ENCODE results near the gene SSBP2.
A peak's percentile ranks its signal among the peaks of the same experiment; 100 is the strongest.
"Not testable (repeated sequence)": the region's sequence is repeated elsewhere in the genome, so short reads cannot be mapped to it uniquely, and the experiment has no call there.

The SSBP2 gene

GRCh38 chr5:81726297-81726696 is 24.6 kb downstream of the SSBP2 start:
- no peak for DNase-seq

GRCh38 chr5:81724571-81724970 is 26.3 kb downstream of the SSBP2 start:
- no peak for DNase-seq

- no peak for DNase-seq
Observed at GRCh38 chr5:81724108-81724507, 26.8 kb downstream of the SSBP2 start.

- no peak for DNase-seq
Observed at GRCh38 chr5:81721049-81721448, 29.8 kb downstream of the SSBP2 start.

GRCh38 chr5:81719743-81720345 is 31.1 kb downstream of the SSBP2 start:
- DNase-seq: no peak

GRCh38 chr5:81718300-81718699 is 32.6 kb downstream of the SSBP2 start:
- no peak for DNase-seq

GRCh38 chr5:81717860-81718259 is 33.0 kb downstream of the SSBP2 start:
- DNase-seq: no peak

- no peak for DNase-seq
Observed at GRCh38 chr5:81717226-81717625, 33.7 kb downstream of the SSBP2 start.

- not testable (repeated sequence) for DNase-seq
Observed at GRCh38 chr5:81714076-81714475, 36.8 kb downstream of the SSBP2 start.

- DNase-seq: no peak
Observed at GRCh38 chr5:81708889-81709288, 42.0 kb downstream of the SSBP2 start.

GRCh38 chr5:81703840-81704239 is 47.1 kb downstream of the SSBP2 start:
- no peak for DNase-seq

GRCh38 chr5:81700166-81700565 is 50.7 kb downstream of the SSBP2 start:
- no peak for DNase-seq

GRCh38 chr5:81698813-81699212 is 52.1 kb downstream of the SSBP2 start:
- DNase-seq: no peak

- DNase-seq: no peak
Observed at GRCh38 chr5:81696418-81697397, 54.2 kb downstream of the SSBP2 start.

GRCh38 chr5:81694726-81695125 is 56.2 kb downstream of the SSBP2 start:
- DNase-seq: peak; percentile 76

GRCh38 chr5:81688215-81688614 is 62.7 kb downstream of the SSBP2 start:
- DNase-seq: no peak

- no peak for DNase-seq
Observed at GRCh38 chr5:81687292-81687691, 63.6 kb downstream of the SSBP2 start.

- DNase-seq: no peak
Observed at GRCh38 chr5:81685471-81685870, 65.4 kb downstream of the SSBP2 start.

GRCh38 chr5:81679885-81680284 is 71.0 kb downstream of the SSBP2 start:
- no peak for DNase-seq

GRCh38 chr5:81675420-81675819 is 75.5 kb downstream of the SSBP2 start:
- no peak for DNase-seq

- no peak for DNase-seq
Observed at GRCh38 chr5:81665795-81666194, 85.1 kb downstream of the SSBP2 start.

- DNase-seq: not testable (repeated sequence)
Observed at GRCh38 chr5:81660624-81661023, 90.3 kb downstream of the SSBP2 start.

- no peak for DNase-seq
Observed at GRCh38 chr5:81657386-81657785, 93.5 kb downstream of the SSBP2 start.

- DNase-seq: no peak
Observed at GRCh38 chr5:81656783-81657182, 94.1 kb downstream of the SSBP2 start.
